ENCODE measurements around the gene DDX54. TPM values are rescaled to one million over a fixed set of nuclear protein-coding genes. Genes with fewer than 3 reads are reported as not detected.
A peak's percentile ranks its signal among the peaks of the same experiment; 100 is the strongest.

DDX54 gene
- total RNA-seq, 2 donors from 2014 or later = 81.4 to 82.7 TPM

GRCh38 chr12:113204804-113205203, 19.5 kb upstream of the DDX54 start:
- Mint-ChIP-seq H3K27me3 (ENCODE audit: low read depth) (no peaks in the 10 kb centered on the region), H3K27ac (no peak overlapping the region), H3K9me3 (no peaks in the 10 kb centered on the region), H3K4me1 (ENCODE audit: low read depth) (peaks cover 61% of the 10 kb centered on the region), H3K4me3 (no peak overlapping the region), H3K36me3 (ENCODE audit: insufficient read depth in 2 of 2) (peaks cover 3% of the 10 kb centered on the region in 2 donors)
- no peak for DNase-seq
- no peak for ATAC-seq (replicated peaks in 1 of 2)

- ATAC-seq (replicated peaks in 1 of 2) (no peak), DNase-seq (no peak)
- no peaks in the 10 kb centered on the region for H3K9me3 Mint-ChIP-seq
- peaks cover 54% of the 10 kb centered on the region for H3K4me1 Mint-ChIP-seq (ENCODE audit: low read depth)
- peak overlapping the region in 1 of 2 donors; percentile 19 for H3K4me3 Mint-ChIP-seq
- H3K36me3 Mint-ChIP-seq (ENCODE audit: insufficient read depth in 2 of 2) = peaks cover 3% of the 10 kb centered on the region in 2 donors
- no peaks in the 10 kb centered on the region for H3K27me3 Mint-ChIP-seq (ENCODE audit: low read depth)
- H3K27ac Mint-ChIP-seq = no peak overlapping the region
Observed at GRCh38 chr12:113203852-113204760, 18.8 kb upstream of the DDX54 start.

GRCh38 chr12:113202300-113203075, 17.2 kb upstream of the DDX54 start:
- ATAC-seq (replicated peaks in 1 of 2) (no peak), DNase-seq (no peak)
- peaks cover 44% of the 10 kb centered on the region for H3K4me1 Mint-ChIP-seq (ENCODE audit: low read depth)
- H3K27me3 Mint-ChIP-seq (ENCODE audit: low read depth) = no peaks in the 10 kb centered on the region
- H3K27ac Mint-ChIP-seq = no peak overlapping the region
- H3K36me3 Mint-ChIP-seq (ENCODE audit: insufficient read depth in 2 of 2) = peaks cover 2 to 3% of the 10 kb centered on the region in 2 donors
- no peak overlapping the region for H3K4me3 Mint-ChIP-seq
- no peaks in the 10 kb centered on the region for H3K9me3 Mint-ChIP-seq

GRCh38 chr12:113201187-113202177, 16.2 kb upstream of the DDX54 start:
- H3K4me3 Mint-ChIP-seq = no peak overlapping the region
- H3K36me3 Mint-ChIP-seq (ENCODE audit: insufficient read depth in 2 of 2) = peaks cover under 1 to 3% of the 10 kb centered on the region in 2 donors
- H3K27me3 Mint-ChIP-seq (ENCODE audit: low read depth) = no peaks in the 10 kb centered on the region
- H3K9me3 Mint-ChIP-seq = no peaks in the 10 kb centered on the region
- peaks cover 34% of the 10 kb centered on the region for H3K4me1 Mint-ChIP-seq (ENCODE audit: low read depth)
- DNase-seq = no peak
- no peak for ATAC-seq (replicated peaks in 1 of 2)
- H3K27ac Mint-ChIP-seq = no peak overlapping the region

GRCh38 chr12:113200021-113200797, 14.9 kb upstream of the DDX54 start:
- Mint-ChIP-seq H3K36me3 (ENCODE audit: insufficient read depth in 2 of 2) (no peaks in the 10 kb centered on the region), H3K9me3 (no peaks in the 10 kb centered on the region), H3K4me3 (no peak overlapping the region), H3K27me3 (ENCODE audit: low read depth) (no peaks in the 10 kb centered on the region), H3K27ac (no peak overlapping the region), H3K4me1 (ENCODE audit: low read depth) (peaks cover 26% of the 10 kb centered on the region)
- no peak for DNase-seq
- ATAC-seq (replicated peaks in 1 of 2) = no peak

- Mint-ChIP-seq H3K4me3 (no peak overlapping the region), H3K36me3 (ENCODE audit: insufficient read depth in 2 of 2) (no peaks in the 10 kb centered on the region), H3K9me3 (no peaks in the 10 kb centered on the region), H3K27me3 (ENCODE audit: low read depth) (no peaks in the 10 kb centered on the region), H3K4me1 (ENCODE audit: low read depth) (peaks cover 19% of the 10 kb centered on the region), H3K27ac (no peak overlapping the region)
- DNase-seq (no peak), ATAC-seq (replicated peaks in 1 of 2) (no peak)
Observed at GRCh38 chr12:113198296-113198695, 13.0 kb upstream of the DDX54 start.

- Mint-ChIP-seq H3K27ac (no peak overlapping the region), H3K4me3 (no peak overlapping the region), H3K36me3 (ENCODE audit: insufficient read depth in 2 of 2) (no peaks in the 10 kb centered on the region), H3K9me3 (no peaks in the 10 kb centered on the region), H3K27me3 (ENCODE audit: low read depth) (no peaks in the 10 kb centered on the region), H3K4me1 (ENCODE audit: low read depth) (peaks cover 19% of the 10 kb centered on the region)
- ATAC-seq (replicated peaks in 1 of 2) = no peak
- DNase-seq = no peak
Observed at GRCh38 chr12:113197518-113198077, 12.3 kb upstream of the DDX54 start.

- Mint-ChIP-seq H3K4me3 (no peak overlapping the region), H3K4me1 (ENCODE audit: low read depth) (peaks cover 19% of the 10 kb centered on the region), H3K27ac (no peak overlapping the region), H3K9me3 (no peaks in the 10 kb centered on the region), H3K36me3 (ENCODE audit: insufficient read depth in 2 of 2) (no peaks in the 10 kb centered on the region), H3K27me3 (ENCODE audit: low read depth) (no peaks in the 10 kb centered on the region)
- DNase-seq (peak; percentile 68 to 71), ATAC-seq (replicated peaks in 1 of 2) (peak; percentile 97)
Observed at GRCh38 chr12:113196990-113197389, 11.7 kb upstream of the DDX54 start.

- DNase-seq (no peak), ATAC-seq (replicated peaks in 1 of 2) (peak in 1 of 2 donors; percentile 2)
Observed at GRCh38 chr12:113196582-113196981, 11.3 kb upstream of the DDX54 start.

GRCh38 chr12:113195598-113195997, 10.3 kb upstream of the DDX54 start:
- ATAC-seq (replicated peaks in 1 of 2) = no peak
- H3K9me3 Mint-ChIP-seq = no peaks in the 10 kb centered on the region
- H3K27me3 Mint-ChIP-seq (ENCODE audit: low read depth) = no peaks in the 10 kb centered on the region
- H3K27ac Mint-ChIP-seq = no peak overlapping the region
- no peaks in the 10 kb centered on the region for H3K36me3 Mint-ChIP-seq (ENCODE audit: insufficient read depth in 2 of 2)
- H3K4me1 Mint-ChIP-seq (ENCODE audit: low read depth) = peaks cover 15% of the 10 kb centered on the region
- no peak for DNase-seq
- H3K4me3 Mint-ChIP-seq = no peak overlapping the region

More at GRCh38 chr12:113196582-113196981, 11.3 kb upstream of the DDX54 start:
- no peak overlapping the region for H3K4me3 Mint-ChIP-seq
- H3K9me3 Mint-ChIP-seq = no peaks in the 10 kb centered on the region
- H3K4me1 Mint-ChIP-seq (ENCODE audit: low read depth) = peaks cover 19% of the 10 kb centered on the region
- H3K27ac Mint-ChIP-seq = no peak overlapping the region
- H3K27me3 Mint-ChIP-seq (ENCODE audit: low read depth) = no peaks in the 10 kb centered on the region
- H3K36me3 Mint-ChIP-seq (ENCODE audit: insufficient read depth in 2 of 2) = no peaks in the 10 kb centered on the region

GRCh38 chr12:113194971-113195391, 9.7 kb upstream of the DDX54 start:
- Mint-ChIP-seq H3K9me3 (no peaks in the 10 kb centered on the region), H3K36me3 (ENCODE audit: insufficient read depth in 2 of 2) (no peaks in the 10 kb centered on the region), H3K4me1 (ENCODE audit: low read depth) (peaks cover 20% of the 10 kb centered on the region), H3K27ac (no peak overlapping the region), H3K4me3 (no peak overlapping the region), H3K27me3 (ENCODE audit: low read depth) (no peaks in the 10 kb centered on the region)
- DNase-seq (no peak), ATAC-seq (replicated peaks in 1 of 2) (no peak)

GRCh38 chr12:113191227-113191626, 5.9 kb upstream of the DDX54 start:
- Mint-ChIP-seq H3K4me3 (no peak overlapping the region), H3K36me3 (ENCODE audit: insufficient read depth in 2 of 2) (peaks cover 3 to 10% of the 10 kb centered on the region in 2 donors), H3K27me3 (ENCODE audit: low read depth) (no peaks in the 10 kb centered on the region), H3K4me1 (ENCODE audit: low read depth) (peaks cover 29% of the 10 kb centered on the region), H3K9me3 (no peaks in the 10 kb centered on the region), H3K27ac (no peak overlapping the region)
- DNase-seq = no peak
- no peak for ATAC-seq (replicated peaks in 1 of 2)

All from activated T-cell treated with anti-CD3 and anti-CD28 coated beads, Interleukin-2, amount 50 U/mL, for 72 hours (primary cell).